GM18505 (cell line): ENCODE results near the gene ALDH3B2.
A peak's percentile ranks its signal among the peaks of the same experiment; 100 is the strongest.
"Not testable (repeated sequence)": the region's sequence is repeated elsewhere in the genome, so short reads cannot be mapped to it uniquely, and the experiment has no call there.

Source experiments
- ATAC-seq: cut with Tn5 transposase; IDR thresholded peaks from one replicate; pipeline ENCODE4 v1.9.1; 2021; ENCODE audit not compliant: unreplicated experiment
- POLR2A ChIP-seq: IDR thresholded peaks from 4 replicates; pipeline ENCODE4 v1.6.1; 2011; ENCODE audit warnings: borderline replicate concordance; ENCODE audit not compliant: insufficient read depth, insufficient read length; ENCODE audit errors: extremely low read depth

The ALDH3B2 gene

GRCh38 chr11:67629386-67630227 lies 44.8 kb downstream of the ALDH3B2 start, which contains the start of gene NUDT8:
Gene NUDT8 (minus strand): TSS chr11:67629937. CDS start chr11:67629911, 26 bp downstream.
- peak; percentile 64 for TF ChIP-seq POLR2A
- peak; percentile 56 for ATAC-seq

- no peak for TF ChIP-seq POLR2A
- ATAC-seq, result no peak
Observed at GRCh38 chr11:67628710-67629385, 45.6 kb downstream of the ALDH3B2 start.

- ATAC-seq, result no peak
- no peak for TF ChIP-seq POLR2A
Observed at GRCh38 chr11:67627812-67628624, 46.4 kb downstream of the ALDH3B2 start.

- no peak for ATAC-seq
- TF ChIP-seq POLR2A, result no peak
Observed at GRCh38 chr11:67627441-67627811, 47.0 kb downstream of the ALDH3B2 start.

GRCh38 chr11:67626970-67627369 lies 47.5 kb downstream of the ALDH3B2 start:
- TF ChIP-seq POLR2A, result no peak
- ATAC-seq, result no peak

GRCh38 chr11:67626131-67626833 lies 48.1 kb downstream of the ALDH3B2 start:
- not testable (repeated sequence) for ATAC-seq

GRCh38 chr11:67623795-67624194 lies 50.6 kb downstream of the ALDH3B2 start:
- not testable (repeated sequence) for ATAC-seq

GRCh38 chr11:67622905-67623304 lies 51.5 kb downstream of the ALDH3B2 start:
- ATAC-seq, result not testable (repeated sequence)

GRCh38 chr11:67621928-67622327 lies 52.5 kb downstream of the ALDH3B2 start:
- ATAC-seq, result not testable (repeated sequence)

- not testable (repeated sequence) for ATAC-seq
Observed at GRCh38 chr11:67620621-67621020, 53.8 kb downstream of the ALDH3B2 start.

- ATAC-seq, result not testable (repeated sequence)
Observed at GRCh38 chr11:67619683-67620618, 54.5 kb downstream of the ALDH3B2 start.

- not testable (repeated sequence) for ATAC-seq
Observed at GRCh38 chr11:67618901-67619659, 55.3 kb downstream of the ALDH3B2 start.
